Measurements from ENCODE around the gene SLC25A25.
"Not testable (repeated sequence)": the region's sequence is repeated elsewhere in the genome, so short reads cannot be mapped to it uniquely, and the experiment has no call there.

The SLC25A25 gene

DNA sequence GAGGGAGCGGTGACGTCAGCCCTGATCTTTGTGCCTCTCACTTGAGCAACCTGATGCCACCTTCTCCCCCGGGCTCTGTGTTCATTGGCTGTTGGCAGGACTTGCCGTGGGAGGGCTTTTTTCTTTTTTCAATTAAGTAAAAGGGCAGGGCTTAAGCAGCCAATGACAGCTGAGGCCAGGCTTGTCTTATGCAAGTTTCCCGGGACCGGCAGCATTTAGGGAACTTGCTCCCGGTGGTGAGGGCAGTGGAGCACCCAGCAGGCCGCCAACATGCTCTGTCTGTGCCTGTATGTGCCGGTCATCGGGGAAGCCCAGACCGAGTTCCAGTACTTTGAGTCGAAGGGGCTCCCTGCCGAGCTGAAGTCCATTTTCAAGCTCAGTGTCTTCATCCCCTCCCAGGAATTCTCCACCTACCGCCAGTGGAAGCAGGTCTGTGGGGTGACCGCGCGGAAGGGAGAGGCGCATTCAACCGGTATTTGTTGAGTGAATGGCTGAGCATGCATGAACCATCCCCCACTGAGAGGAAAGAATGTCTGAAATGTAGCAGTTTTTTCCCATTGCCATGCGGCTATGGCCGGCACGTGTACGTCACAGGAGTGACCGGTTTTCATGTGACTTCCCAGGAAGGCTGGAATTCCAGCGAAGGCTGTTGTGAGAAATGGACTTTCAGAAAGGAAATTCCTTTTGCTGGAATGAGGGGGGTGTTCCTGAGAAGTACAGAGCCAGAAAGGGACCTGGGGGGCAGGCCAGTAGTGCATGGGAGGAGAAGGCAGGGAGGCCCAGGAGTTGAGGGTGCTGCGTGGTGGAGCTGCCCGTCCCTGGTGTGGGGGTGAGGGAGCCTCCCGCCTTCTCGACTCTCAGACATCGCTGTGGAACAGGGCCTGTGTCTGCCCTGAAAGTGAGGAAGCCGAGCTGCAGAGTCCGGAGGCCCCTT lies 30.5 kb downstream of the SLC25A25 start:
- DNase-seq: peak; percentile 97

DNA sequence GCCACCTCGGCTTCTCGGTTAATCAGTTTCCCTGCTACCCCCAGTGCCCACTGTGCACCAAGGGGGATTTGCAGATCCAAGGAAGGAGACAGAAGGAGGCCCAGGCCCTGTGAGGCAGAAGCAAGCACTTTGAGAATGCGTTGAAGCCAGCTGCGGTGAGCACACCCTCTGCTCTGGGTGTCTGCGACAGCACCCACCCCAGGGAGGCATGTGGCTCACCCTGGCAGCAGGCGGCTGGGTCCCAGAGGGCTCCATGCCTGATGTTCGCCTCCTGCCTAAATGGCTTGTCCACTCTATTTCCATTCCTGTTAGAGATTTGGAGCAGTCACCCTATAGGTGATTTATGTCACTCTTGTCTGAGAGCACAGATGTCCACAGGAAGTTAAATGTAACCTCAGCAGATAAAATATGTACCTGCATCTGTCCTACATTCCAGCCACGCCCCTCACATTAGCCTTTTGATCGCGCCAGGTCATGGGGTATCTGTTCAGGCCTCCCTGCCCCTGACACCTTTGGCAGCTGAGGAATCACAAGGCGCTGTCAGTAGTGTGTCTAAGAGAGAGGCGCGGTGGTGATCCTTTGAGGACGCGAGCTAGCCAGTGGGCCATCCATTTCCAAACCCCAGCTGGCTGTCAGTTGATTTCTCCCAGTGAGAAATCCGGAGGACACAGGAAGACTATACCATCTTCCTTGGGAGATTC lies 31.3 kb downstream of the SLC25A25 start:
- DNase-seq: no peak

DNA sequence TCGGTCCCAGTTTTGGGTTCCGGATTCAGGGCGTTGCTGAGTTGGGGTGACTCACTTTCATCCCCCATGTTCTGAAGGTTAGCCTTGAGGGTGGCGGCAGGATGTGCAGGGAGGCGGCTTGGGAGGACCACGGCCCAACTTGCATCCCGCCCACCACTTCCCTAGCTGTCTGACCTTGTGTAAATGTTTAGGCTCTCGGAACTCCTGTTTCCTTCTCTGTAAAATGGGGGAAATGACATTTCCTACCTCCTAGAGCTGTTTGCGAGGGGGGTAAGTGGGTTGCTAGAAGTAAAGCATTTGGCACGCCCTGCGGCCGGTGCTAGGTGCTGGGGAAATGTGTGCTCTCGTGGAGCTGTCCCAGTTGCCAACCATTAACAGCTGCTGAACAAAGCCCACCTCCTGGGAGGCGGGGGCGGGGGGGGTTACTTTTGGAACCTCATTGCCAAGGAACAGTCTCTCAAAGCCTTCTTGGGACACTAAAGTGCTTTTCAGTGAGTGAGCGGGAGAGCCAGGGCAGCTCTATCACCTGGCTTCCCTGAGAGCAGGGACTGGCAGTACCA lies 32.0 kb downstream of the SLC25A25 start:
- DNase-seq: no peak

DNA sequence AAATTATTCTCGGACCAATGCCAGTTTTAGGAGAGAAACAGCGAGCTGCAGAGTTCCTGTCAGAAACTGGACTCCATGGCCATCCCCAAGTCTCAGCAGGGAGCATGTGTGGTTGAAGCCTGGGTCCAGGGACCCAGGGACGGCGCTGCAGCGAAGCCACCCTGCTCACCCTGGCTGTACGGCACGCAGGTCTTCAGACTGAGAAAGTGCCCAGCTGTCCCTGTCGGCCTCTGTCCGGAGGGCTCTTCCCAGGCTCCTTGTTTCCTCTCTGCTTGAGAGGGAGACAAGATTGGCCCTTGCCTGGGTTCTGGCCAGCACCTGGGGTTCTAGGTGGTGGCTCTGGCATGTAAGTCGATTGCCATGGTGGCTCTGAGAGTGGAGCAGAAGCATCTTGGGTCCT lies 32.5 kb downstream of the SLC25A25 start:
- DNase-seq: no peak

DNA sequence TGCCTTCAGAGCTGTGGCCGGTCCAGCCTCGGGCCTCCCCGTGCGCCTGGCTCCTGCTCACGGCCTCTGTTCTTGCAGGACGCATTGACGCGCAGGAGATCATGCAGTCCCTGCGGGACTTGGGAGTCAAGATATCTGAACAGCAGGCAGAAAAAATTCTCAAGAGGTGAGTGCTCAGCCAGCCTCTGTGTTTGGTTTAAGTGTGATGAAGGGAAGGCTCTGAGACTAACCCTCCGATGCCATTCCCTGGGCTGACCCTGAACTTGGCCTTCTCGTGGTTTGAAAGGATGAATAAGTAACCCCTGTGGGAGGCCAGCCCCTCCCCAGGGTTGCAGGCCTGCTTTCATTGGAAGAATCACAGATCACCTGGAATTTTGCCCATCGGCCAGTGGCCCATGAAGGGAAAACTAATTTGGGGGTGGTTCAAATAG lies 33.2 kb downstream of the SLC25A25 start:
- no peak for DNase-seq

DNA sequence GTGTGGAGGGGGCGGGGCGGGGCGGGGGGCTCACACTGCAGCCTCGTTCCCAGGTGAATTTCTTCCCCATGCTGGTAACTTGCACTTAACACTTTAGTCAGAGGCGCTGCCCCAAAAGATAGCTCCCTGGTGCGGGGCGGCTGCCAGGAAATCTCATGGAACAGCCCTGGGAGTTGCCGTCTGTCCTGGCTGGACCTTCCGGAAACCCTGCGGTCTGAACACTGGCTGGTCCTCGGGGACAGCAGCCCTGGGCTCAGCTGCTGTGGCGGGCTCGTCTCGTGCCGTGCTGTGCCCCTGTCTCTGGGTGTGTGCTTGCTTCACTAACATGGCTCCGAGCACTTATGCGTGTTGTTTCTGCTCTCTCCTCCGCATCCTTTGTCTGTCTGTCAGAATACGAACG lies 33.7 kb downstream of the SLC25A25 start:
- no peak for DNase-seq

DNA sequence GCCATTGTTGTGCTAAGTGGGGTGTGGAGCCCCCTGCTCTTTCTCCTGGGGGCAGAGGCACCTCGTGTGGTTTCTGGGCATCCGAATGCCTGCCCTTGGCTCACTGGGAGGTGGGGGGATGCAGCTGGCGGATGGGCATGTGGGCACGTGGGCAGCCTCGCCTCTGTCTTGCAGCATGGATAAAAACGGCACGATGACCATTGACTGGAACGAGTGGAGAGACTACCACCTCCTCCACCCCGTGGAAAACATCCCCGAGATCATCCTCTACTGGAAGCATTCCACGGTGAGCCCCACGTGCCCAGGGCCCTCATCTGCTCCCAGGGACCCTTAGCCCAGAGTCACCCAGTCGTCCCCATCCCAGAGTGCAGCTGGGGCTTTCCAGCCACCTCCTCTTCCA lies 34.2 kb downstream of the SLC25A25 start:
- no peak for DNase-seq

DNA sequence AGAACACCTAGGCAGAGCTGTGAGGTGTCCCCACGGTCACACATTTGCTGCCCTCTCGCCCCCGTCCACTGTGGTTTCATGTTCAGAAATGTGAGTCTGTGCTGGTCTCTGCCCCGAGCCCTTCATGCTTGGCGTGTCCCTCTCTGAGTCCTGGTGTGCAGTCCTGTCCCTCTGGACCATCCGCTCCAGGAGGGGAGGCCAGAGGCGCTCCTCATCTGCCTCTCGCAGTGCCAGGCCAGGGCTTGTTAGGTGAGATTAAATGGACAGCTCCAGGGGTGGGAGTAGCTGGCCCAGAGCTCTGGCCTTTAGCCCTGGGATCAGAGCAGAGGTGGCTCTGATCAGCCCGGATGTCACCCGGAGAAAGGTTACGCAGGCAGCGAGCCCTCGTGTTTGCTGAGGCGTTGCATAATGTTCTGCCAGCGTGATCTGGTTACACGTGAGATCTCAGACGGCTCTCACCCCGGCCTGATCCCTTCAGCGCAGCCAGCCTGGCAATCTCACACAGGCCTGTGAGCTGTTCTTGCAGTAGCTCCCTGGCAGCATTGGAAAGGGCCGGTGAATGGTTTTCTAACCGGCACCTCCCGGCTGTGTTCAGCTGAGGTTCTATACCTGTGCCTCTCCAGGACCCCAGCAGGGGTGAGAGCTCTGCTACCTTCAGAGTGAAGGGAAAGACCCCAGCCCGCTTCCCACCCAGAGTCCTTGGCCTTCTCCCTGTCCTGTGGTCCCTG lies 35.0 kb downstream of the SLC25A25 start:
- DNase-seq: no peak

DNA sequence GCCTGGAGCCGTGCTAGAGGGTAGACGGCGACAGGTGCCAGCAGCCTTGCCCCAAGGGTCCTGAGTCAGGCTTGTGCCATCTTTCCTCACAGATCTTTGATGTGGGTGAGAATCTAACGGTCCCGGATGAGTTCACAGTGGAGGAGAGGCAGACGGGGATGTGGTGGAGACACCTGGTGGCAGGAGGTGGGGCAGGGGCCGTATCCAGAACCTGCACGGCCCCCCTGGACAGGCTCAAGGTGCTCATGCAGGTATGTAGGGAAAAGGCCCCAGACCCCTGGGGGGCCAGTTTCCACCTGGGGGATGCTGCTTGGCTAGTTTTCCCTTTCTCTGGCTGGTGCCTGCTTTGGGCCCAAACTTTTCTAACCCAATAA lies 35.5 kb downstream of the SLC25A25 start:
- DNase-seq: no peak

DNA sequence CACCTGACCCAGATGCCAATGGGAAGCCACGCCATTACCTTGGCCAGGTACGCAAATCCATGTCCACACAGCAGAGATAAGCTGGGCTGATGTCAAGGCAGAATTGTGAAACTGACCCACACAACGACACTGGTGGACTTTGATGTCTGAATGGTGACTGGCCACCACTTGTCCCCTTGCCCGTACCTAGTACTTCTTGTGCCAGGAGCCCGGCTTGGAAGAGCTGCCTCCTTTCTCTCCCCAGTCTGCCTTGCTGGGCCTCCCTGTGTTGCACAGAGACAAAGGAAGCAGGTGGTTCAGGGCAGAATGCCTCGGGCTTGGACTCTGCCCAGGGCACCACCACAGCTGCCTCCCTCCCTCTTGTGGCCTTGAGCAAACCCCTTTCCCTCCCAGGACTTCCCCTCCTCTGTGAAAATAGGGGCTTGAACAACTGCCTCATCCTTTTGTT lies 36.2 kb downstream of the SLC25A25 start:
- DNase-seq: no peak

DNA sequence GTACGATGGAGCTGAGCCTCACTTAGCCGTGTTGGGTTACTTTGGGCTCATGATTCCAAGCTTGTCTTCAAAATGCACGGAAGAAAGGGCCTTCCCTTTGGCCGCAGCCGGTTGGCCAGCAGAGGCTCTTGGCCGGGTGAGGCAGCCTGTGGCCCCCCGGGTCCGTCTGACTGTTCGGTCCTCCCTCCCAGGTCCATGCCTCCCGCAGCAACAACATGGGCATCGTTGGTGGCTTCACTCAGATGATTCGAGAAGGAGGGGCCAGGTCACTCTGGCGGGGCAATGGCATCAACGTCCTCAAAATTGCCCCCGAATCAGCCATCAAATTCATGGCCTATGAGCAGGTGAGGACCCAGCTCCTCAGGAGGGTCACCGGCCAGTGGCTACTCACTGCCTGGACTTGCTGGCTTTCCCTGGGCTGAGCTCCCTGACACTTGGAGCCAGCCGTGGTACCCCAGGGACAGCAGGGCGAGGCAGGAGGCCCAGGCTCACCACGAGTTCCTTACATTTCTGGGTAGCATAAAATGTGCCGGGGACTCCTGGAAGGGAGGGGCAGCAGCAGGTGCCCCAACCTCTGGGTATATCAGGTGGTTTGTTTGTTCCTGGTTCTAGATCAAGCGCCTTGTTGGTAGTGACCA lies 37.6 kb downstream of the SLC25A25 start:
- no peak for DNase-seq

DNA sequence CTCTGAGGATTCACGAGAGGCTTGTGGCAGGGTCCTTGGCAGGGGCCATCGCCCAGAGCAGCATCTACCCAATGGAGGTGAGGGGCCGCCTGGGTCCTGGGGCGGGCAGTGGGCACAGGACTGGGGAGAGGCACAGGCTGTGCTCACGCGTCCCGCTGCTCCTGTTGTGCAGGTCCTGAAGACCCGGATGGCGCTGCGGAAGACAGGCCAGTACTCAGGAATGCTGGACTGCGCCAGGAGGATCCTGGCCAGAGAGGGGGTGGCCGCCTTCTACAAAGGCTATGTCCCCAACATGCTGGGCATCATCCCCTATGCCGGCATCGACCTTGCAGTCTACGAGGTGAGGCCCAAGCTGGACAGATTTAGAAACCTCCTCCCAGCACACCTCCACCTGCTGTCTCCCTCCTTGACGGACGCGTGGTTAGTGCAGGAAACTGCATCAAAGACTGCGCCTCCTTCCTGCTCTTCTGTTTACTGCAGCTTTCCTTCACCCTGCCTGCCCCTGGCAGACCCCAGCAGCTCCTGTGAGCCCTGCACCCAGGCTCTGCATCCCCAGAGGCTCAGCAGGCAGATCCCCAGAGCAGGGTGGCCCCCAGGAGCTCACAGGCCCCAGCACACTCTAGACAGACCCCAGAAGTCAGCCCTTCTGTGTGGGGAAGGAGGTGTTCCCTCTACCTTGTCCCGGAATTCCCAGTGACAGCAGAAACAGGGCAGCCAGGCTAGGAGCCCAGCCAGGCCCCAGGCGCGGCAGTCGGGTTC lies 38.3 kb downstream of the SLC25A25 start:
- no peak for DNase-seq

DNA sequence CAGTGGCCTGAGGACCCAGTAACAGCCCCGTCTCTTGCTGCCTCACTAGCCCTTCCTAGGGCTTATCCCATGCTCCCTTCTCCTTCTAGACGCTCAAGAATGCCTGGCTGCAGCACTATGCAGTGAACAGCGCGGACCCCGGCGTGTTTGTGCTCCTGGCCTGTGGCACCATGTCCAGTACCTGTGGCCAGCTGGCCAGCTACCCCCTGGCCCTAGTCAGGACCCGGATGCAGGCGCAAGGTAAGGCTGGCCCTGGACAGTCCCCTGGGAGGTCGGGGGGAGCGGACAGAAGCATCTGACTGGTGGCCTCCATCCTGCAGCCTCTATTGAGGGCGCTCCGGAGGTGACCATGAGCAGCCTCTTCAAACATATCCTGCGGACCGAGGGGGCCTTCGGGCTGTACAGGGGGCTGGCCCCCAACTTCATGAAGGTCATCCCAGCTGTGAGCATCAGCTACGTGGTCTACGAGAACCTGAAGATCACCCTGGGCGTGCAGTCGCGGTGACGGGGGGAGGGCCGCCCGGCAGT lies 39.0 kb downstream of the SLC25A25 start:
- no peak for DNase-seq

DNA sequence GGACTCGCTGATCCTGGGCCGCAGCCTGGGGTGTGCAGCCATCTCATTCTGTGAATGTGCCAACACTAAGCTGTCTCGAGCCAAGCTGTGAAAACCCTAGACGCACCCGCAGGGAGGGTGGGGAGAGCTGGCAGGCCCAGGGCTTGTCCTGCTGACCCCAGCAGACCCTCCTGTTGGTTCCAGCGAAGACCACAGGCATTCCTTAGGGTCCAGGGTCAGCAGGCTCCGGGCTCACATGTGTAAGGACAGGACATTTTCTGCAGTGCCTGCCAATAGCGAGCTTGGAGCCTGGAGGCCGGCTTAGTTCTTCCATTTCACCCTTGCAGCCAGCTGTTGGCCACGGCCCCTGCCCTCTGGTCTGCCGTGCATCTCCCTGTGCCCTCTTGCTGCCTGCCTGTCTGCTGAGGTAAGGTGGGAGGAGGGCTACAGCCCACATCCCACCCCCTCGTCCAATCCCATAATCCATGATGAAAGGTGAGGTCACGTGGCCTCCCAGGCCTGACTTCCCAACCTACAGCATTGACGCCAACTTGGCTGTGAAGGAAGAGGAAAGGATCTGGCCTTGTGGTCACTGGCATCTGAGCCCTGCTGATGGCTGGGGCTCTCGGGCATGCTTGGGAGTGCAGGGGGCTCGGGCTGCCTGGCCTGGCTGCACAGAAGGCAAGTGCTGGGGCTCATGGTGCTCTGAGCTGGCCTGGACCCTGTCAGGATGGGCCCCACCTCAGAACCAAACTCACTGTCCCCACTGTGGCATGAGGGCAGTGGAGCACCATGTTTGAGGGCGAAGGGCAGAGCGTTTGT lies 39.6 kb downstream of the SLC25A25 start:
- DNase-seq: no peak

DNA sequence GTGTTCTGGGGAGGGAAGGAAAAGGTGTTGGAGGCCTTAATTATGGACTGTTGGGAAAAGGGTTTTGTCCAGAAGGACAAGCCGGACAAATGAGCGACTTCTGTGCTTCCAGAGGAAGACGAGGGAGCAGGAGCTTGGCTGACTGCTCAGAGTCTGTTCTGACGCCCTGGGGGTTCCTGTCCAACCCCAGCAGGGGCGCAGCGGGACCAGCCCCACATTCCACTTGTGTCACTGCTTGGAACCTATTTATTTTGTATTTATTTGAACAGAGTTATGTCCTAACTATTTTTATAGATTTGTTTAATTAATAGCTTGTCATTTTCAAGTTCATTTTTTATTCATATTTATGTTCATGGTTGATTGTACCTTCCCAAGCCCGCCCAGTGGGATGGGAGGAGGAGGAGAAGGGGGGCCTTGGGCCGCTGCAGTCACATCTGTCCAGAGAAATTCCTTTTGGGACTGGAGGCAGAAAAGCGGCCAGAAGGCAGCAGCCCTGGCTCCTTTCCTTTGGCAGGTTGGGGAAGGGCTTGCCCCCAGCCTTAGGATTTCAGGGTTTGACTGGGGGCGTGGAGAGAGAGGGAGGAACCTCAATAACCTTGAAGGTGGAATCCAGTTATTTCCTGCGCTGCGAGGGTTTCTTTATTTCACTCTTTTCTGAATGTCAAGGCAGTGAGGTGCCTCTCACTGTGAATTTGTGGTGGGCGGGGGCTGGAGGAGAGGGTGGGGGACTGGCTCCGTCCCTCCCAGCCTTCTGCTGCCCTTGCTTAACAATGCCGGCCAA lies 40.4 kb downstream of the SLC25A25 start:
- no peak for DNase-seq

DNA sequence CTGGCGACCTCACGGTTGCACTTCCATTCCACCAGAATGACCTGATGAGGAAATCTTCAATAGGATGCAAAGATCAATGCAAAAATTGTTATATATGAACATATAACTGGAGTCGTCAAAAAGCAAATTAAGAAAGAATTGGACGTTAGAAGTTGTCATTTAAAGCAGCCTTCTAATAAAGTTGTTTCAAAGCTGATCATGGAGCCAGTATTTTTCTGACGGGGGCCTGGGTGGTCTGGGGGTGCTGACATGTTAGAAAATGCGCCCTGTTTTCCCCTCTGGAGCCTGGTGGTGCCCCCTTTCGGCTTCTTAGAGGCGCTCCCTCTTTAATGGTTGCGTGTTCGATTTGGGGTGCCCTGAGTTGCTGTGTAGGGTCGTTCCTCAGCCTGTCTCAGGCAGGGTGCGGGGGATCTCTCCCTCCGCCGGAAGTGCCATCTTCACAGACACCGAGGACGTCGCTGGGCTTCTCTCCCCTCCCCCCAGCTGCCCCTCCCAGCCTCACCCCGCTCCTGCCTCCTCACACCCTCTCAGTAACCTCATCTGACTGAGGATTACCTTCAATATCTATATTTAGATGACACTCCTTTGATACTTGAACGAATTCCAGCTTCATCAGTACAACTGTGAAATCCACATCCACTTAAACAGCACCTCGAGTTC lies 41.1 kb downstream of the SLC25A25 start:
- no peak for DNase-seq

DNA sequence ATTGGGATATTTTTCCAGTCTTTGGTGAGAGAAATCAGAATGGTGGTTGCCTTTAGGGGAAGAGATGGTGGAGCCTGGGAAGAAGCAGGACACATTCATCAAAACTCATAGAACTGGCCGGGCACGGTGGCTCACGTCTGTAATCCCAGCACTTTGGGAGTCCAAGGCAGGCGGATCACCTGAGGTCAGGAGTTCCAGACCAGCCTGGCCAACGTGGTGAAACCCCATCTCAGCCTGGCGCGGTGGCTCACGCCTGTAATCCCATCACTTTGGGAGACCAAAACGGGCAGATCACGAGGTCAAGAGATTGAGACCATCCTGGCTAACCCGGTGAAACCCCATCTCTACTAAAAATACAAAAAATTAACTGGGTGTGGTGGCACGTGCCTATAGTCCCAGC lies 43.7 kb downstream of the SLC25A25 start:
- not testable (repeated sequence) for DNase-seq

DNA sequence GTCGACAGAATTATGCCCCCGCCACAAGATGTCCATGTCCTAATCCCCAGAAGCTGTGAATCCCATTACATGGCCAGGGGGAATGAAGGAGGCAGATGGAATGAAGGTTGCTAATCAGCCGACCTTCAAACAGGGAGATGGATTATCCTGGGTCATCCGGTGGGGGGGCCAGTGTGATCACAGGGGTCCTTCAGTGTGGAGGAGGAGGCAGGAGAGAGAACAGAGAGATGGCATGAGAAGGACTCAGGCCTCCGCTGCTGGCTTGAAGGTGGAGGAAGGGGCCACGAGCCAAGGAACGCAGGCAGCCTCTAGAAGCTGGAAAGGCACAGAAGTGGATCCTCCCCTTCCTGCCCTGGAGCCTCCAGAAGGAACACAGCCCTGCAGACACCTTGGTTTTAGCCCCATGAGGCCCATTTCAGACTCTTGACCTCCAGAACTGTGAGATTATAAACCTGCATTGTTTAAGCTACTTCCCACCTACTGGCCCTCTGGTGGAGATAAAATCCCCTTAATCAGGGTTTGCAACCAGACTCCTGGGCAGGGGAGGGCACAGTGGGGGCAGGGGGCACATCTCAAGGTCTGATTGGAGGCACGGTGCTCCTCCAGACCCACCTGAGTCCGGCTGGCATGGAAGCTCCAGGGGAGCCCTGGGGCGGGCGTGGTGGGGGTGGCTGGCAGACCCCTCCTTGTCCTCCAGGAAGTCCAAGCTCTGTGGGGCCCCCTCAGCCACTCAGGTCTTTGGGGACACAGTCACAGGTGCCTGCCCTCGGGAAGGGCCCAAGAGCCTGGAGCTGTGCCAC lies 45.7 kb downstream of the SLC25A25 start:
- no peak for DNase-seq
